Limb (tissue), 2 donors: ENCODE measurements around the gene CADPS2.

ENCODE experiments used
- DNase-seq, 2 donors: peaks; one replicate each; pipeline ENCODE4 v3.0.0-alpha.2; 2016; ENCODE audit errors: extremely low spot score in 2 of 2

Gene CADPS2

GRCh38 chr7:122770686-122771335 is 115.4 kb downstream of the CADPS2 start:
- DNase-seq: peak; percentile 20 to 32

GRCh38 chr7:122768827-122769226 is 117.4 kb downstream of the CADPS2 start:
- DNase-seq: no peak

GRCh38 chr7:122767339-122767738 is 118.9 kb downstream of the CADPS2 start:
- no peak for DNase-seq

- DNase-seq: no peak
Measured at GRCh38 chr7:122766593-122766992, 119.7 kb downstream of the CADPS2 start.

GRCh38 chr7:122764902-122765301 is 121.4 kb downstream of the CADPS2 start:
- DNase-seq: no peak

GRCh38 chr7:122764020-122764419 is 122.2 kb downstream of the CADPS2 start:
- DNase-seq: no peak

GRCh38 chr7:122762071-122762470 is 124.2 kb downstream of the CADPS2 start:
- DNase-seq: no peak

- no peak for DNase-seq
Measured at GRCh38 chr7:122758501-122758900, 127.8 kb downstream of the CADPS2 start.

GRCh38 chr7:122756860-122757259 is 129.4 kb downstream of the CADPS2 start:
- no peak for DNase-seq

- DNase-seq: no peak
Measured at GRCh38 chr7:122755696-122756095, 130.6 kb downstream of the CADPS2 start.

- DNase-seq: no peak
Measured at GRCh38 chr7:122752583-122752982, 133.7 kb downstream of the CADPS2 start.

- DNase-seq: no peak
Measured at GRCh38 chr7:122750389-122750788, 135.9 kb downstream of the CADPS2 start.

- no peak for DNase-seq
Measured at GRCh38 chr7:122748195-122748594, 138.1 kb downstream of the CADPS2 start.

GRCh38 chr7:122746948-122747347 is 139.3 kb downstream of the CADPS2 start:
- DNase-seq: no peak

- no peak for DNase-seq
Measured at GRCh38 chr7:122743211-122743610, 143.0 kb downstream of the CADPS2 start.

GRCh38 chr7:122738947-122739346 is 147.3 kb downstream of the CADPS2 start:
- DNase-seq: no peak

GRCh38 chr7:122736183-122736582 is 150.1 kb downstream of the CADPS2 start:
- no peak for DNase-seq

- DNase-seq: no peak
Measured at GRCh38 chr7:122727759-122728158, 158.5 kb downstream of the CADPS2 start.

- no peak for DNase-seq
Measured at GRCh38 chr7:122727354-122727753, 158.9 kb downstream of the CADPS2 start.

GRCh38 chr7:122726881-122727280 is 159.4 kb downstream of the CADPS2 start:
- DNase-seq: no peak

GRCh38 chr7:122724366-122724765 is 161.9 kb downstream of the CADPS2 start:
- DNase-seq: no peak

GRCh38 chr7:122719010-122719578 is 167.2 kb downstream of the CADPS2 start:
- no peak for DNase-seq

- DNase-seq: no peak
Measured at GRCh38 chr7:122717356-122718089, 168.7 kb downstream of the CADPS2 start.
